GM18951 (cell line): Measurements from ENCODE around the gene MARF1.
"Not testable (repeated sequence)": the region's sequence is repeated elsewhere in the genome, so short reads cannot be mapped to it uniquely, and the experiment has no call there.

Experiments
- POLR2A ChIP-seq: IDR thresholded peaks from 4 replicates; pipeline ENCODE4 v1.6.1; 2011; ENCODE audit warnings: mild to moderate bottlenecking; ENCODE audit not compliant: insufficient read length, insufficient read depth; ENCODE audit errors: extremely low read depth
- in situ Hi-C: fragments of 300-500 bp; cut with MboI; formaldehyde crosslinking; loops from one replicate; pipeline ENCODE4 v1.12.0; 2022; ENCODE audit warnings: low sequenced_read_pairs, mixed read lengths, inconsistent platforms; ENCODE audit not compliant: unreplicated experiment

Gene MARF1, protein sequence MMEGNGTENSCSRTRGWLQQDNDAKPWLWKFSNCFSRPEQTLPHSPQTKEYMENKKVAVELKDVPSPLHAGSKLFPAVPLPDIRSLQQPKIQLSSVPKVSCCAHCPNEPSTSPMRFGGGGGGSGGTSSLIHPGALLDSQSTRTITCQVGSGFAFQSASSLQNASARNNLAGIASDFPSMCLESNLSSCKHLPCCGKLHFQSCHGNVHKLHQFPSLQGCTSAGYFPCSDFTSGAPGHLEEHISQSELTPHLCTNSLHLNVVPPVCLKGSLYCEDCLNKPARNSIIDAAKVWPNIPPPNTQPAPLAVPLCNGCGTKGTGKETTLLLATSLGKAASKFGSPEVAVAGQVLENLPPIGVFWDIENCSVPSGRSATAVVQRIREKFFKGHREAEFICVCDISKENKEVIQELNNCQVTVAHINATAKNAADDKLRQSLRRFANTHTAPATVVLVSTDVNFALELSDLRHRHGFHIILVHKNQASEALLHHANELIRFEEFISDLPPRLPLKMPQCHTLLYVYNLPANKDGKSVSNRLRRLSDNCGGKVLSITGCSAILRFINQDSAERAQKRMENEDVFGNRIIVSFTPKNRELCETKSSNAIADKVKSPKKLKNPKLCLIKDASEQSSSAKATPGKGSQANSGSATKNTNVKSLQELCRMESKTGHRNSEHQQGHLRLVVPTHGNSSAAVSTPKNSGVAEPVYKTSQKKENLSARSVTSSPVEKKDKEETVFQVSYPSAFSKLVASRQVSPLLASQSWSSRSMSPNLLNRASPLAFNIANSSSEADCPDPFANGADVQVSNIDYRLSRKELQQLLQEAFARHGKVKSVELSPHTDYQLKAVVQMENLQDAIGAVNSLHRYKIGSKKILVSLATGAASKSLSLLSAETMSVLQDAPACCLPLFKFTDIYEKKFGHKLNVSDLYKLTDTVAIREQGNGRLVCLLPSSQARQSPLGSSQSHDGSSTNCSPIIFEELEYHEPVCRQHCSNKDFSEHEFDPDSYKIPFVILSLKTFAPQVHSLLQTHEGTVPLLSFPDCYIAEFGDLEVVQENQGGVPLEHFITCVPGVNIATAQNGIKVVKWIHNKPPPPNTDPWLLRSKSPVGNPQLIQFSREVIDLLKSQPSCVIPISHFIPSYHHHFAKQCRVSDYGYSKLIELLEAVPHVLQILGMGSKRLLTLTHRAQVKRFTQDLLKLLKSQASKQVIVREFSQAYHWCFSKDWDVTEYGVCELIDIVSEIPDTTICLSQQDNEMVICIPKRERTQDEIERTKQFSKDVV (N-terminal part only)

DNA sequence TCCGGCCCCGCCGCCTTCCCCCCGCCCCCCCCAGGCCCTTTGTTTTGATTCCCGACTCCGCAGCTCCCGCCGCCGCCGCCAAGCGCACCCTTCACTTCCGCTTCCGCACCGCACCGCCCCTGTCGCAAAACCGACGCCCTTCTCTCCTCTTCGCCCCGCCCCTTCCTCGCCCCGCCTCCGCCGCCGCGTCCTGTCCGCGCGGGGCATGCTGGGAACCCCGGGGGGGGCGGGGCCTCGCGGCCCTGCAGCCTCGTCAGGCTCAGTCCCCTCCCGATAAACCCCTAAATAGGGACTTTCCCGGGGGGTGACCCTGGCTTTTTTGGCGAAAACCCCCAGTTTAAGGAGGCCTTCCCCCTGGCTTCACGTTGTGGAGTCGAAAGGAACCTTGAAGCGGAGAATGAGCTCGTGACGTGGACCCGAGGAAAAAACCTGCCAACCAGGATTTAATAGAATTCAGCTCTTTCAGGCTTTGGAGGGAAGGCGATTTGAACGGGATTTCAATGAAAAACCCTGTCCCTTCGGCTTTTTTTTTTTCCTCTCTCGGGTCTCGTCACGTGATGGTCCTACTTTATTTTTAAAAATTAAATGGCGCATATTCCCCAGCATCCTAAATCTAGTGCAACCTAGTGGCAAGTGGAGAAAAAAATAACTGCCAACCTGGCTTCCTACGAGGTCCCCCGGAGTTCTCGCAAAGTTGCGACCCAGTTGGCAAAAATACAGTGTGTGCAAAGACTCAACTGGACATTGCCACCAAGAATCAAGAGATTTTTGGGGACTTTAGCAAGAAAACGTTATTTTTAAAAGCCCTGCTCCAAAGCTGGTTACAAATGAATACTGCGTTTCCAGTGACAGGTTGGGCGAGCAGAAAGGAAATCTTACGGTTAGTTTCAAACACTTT, at the start of gene MARF1:
Gene MARF1, minus strand, starts transcription at position 107 of the 898 bp plus-strand sequence. CDS start 3,921 bp downstream, outside the sequence.
- in situ Hi-C loops: no loop called here
- peak; percentile 79 for TF ChIP-seq POLR2A

- in situ Hi-C loops: not testable (repeated sequence)
These were observed 49.6 kb upstream of the MARF1 start for GRCh38 chr16:15692508-15692907.

- TF ChIP-seq POLR2A: no peak
- in situ Hi-C loops: no loop called here
These were observed 48.1 kb upstream of the MARF1 start for GRCh38 chr16:15691046-15691445.

- TF ChIP-seq POLR2A: no peak
- in situ Hi-C loops: no loop called here
These were observed 47.3 kb upstream of the MARF1 start for GRCh38 chr16:15690296-15690695.

DNA sequence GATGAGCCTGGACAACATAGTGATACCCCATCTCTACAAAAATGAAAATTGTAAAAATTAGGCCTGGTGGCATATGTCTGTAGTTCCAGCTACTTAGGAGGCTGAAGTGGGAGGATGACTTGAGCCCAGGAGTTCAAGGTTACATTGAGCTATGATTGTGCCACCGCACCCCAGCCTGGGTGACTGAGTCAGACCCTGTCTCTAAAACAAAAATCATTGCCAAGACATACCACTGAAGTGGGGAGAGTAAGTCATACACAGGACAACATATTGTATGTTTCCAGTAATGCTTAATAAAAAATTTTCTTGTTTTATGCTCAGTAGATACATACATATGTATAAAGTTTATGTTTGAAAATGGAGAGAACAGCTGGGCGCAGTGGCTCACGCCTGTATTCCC, 46.3 kb upstream of the MARF1 start:
- in situ Hi-C loops: no loop called here
- TF ChIP-seq POLR2A: no peak

- in situ Hi-C loops: no loop called here
- TF ChIP-seq POLR2A: no peak
These were observed 43.3 kb upstream of the MARF1 start for GRCh38 chr16:15686287-15686686.

GRCh38 chr16:15682105-15682570, 39.2 kb upstream of the MARF1 start:
- in situ Hi-C loops: no loop called here
- no peak for TF ChIP-seq POLR2A

DNA sequence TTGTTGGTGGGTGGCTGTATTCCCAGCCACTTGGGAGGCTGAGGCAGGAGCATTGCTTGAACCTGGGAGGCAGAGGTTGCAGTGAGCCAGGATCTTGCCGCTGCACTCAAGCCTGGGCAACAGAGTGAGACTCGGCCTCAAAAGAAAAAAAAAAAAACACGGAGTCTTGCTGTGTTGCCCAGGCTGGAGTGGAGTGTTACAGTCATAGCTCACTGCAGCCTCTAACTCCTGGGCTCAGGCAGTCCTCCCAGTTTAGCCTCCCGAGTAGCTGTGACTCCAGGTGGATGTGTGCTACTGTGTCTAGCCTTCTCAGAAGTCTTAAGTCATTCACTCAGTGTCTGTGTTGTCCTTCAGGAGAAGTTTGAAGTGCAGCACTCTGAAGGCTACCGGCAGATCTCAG, 34.5 kb upstream of the MARF1 start:
- in situ Hi-C loops: no loop called here

GRCh38 chr16:15676506-15676905, 33.6 kb upstream of the MARF1 start:
- TF ChIP-seq POLR2A: no peak
- in situ Hi-C loops: no loop called here

More for the DNA sequence above, 34.5 kb upstream of the MARF1 start:
- TF ChIP-seq POLR2A: no peak

GRCh38 chr16:15674571-15674970, 31.6 kb upstream of the MARF1 start:
- in situ Hi-C loops: no loop called here
- TF ChIP-seq POLR2A: no peak

DNA sequence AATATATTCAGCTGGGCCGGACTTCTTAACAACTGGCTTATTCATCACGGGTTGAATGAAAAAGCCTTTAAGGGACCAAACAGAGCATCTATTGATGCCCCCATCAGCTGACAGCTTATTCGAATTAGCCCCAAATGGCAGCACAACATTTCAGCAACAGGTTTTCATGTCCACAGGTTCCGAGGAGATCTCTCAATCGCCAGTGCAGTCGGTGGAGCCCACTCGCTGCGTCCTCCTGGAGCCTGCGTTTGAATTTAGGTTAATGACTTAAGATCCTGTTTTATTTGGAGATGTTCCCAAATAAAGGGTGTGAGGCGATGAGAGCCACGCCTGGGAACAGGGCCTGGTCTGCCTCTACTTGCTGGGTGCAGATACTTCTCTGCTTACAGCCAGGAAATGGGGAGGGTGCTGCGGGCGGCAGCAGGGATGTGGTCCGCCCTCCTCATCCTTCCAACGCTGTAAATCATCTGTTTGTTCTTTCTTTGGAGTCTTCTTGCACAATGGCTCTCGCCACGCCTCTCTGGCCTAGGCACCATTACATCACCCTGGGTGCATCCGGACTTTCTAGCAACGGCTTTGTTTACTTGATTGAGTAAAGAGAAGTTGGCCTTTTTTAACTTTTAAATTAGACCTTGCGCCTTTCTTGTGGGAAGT, 29.7 kb upstream of the MARF1 start:
- in situ Hi-C loops: no loop called here
- TF ChIP-seq POLR2A: no peak

DNA sequence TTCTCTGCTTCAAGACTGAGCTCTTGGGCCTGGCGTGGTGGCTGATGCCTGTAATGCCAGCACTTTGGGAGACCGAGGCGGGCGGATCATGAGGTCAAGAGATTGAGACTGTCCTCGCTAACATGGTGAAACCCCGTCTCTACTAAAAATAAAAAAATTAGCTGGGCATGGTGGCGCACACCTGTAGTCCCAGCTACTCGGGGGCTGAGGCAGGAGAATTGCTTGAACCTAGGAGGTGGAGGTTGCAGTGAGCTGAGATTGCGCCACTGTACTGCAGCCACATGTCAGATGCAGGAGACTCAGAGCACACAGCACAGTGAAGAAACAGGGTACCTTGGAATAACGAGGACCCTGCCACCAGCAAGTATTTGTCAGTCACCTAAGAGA, 29.2 kb upstream of the MARF1 start:
- in situ Hi-C loops: not testable (repeated sequence)
